Gastroesophageal sphincter (tissue), 4 donors: ENCODE data around the gene GRB7. TPM values are rescaled to one million over a fixed set of nuclear protein-coding genes. Genes with fewer than 3 reads are reported as not detected.
A peak's percentile ranks its signal among the peaks of the same experiment; 100 is the strongest.

Experiments
- ATAC-seq: fragments of 150-250 bp; one replicate; pipeline ENCODE4 v1.9.1; 2016; ENCODE audit warnings: mild to moderate bottlenecking, moderate library complexity
- H3K27ac ChIP-seq, 4 donors: fragments of 200-600 bp; sonication (generic) in 3 of 4; 1 replicate in 3 of 4; 2 replicates in 1 of 4; pipeline ENCODE4 v1.5.1; 2016 to 2019
- H3K27me3 ChIP-seq: fragments of 200-600 bp; sonication (generic); one replicate; pipeline ENCODE4 v1.5.1; 2019
- H3K36me3 ChIP-seq, 2 donors: fragments of 200-600 bp; sonication (generic); one replicate each; pipeline ENCODE4 v1.5.1; 2019; ENCODE audit warnings: control low read depth in 1 of 2
- H3K4me1 ChIP-seq, 3 donors: fragments of 200-600 bp; sonication (generic); 1 replicate in 2 of 3; 2 replicates in 1 of 3; pipeline ENCODE4 v1.5.1; 2016 to 2019; ENCODE audit warnings: control low read depth in 2 of 3
- H3K4me3 ChIP-seq, 2 donors: fragments of 200-600 bp; sonication (generic); one replicate each; pipeline ENCODE4 v1.5.1; 2019; ENCODE audit warnings: mild to moderate bottlenecking in 1 of 2, moderate library complexity in 1 of 2
- H3K9me3 ChIP-seq, 3 donors: fragments of 200-600 bp; sonication (generic); one replicate each; pipeline ENCODE4 v1.5.1; 2017 to 2019; ENCODE audit warnings: control low read depth in 2 of 3
- CTCF ChIP-seq, 4 experiments: fragments of 200-600 bp in 2 of 4; fragments of 450-650 bp in 2 of 4; sonication (generic) in 1 of 4; IDR thresholded peaks; one replicate each; pipeline ENCODE4 v1.5.1; 2017 to 2019; ENCODE audit warnings: antibody characterized with exemption in 4 of 4, mild to moderate bottlenecking in 2 of 4, moderate library complexity in 2 of 4
- EP300 ChIP-seq: sonication (generic); formaldehyde crosslinking; IDR thresholded peaks from one replicate; pipeline ENCODE4 v1.6.1; 2017; ENCODE audit warnings: antibody characterized with exemption, mild to moderate bottlenecking
- POLR2A ChIP-seq, 2 donors: fragments of 450-650 bp; IDR thresholded peaks; one replicate each; pipeline ENCODE4 v1.6.1; 2017; ENCODE audit warnings: antibody characterized with exemption in 2 of 2, mild to moderate bottlenecking in 2 of 2, moderate library complexity in 1 of 2
- POLR2AphosphoS5 ChIP-seq: sonication (generic); formaldehyde crosslinking; IDR thresholded peaks from one replicate; pipeline ENCODE4 v1.6.1; 2017; ENCODE audit warnings: antibody characterized with exemption
- WGBS, 2 donors: methylation state at CpG; one replicate each; pipeline ENCODE4 v1.1.5; 2018; ENCODE audit warnings: low coverage in 1 of 2; 5-methylcytosine and 5-hydroxymethylcytosine counted together
- total RNA-seq, 4 donors: library from RNA; depleted of rRNA; stranded (reverse); fragments of >200 nt; gene quantifications; one replicate each; pipeline ENCODE4 v1.1.0, GENCODE V29; 2016

The GRB7 gene
- total RNA-seq: 1 to 10 TPM in 1 of 4 donors, under 1 TPM in 1, not detected in 2; 0.85 to 5.8 TPM

DNA sequence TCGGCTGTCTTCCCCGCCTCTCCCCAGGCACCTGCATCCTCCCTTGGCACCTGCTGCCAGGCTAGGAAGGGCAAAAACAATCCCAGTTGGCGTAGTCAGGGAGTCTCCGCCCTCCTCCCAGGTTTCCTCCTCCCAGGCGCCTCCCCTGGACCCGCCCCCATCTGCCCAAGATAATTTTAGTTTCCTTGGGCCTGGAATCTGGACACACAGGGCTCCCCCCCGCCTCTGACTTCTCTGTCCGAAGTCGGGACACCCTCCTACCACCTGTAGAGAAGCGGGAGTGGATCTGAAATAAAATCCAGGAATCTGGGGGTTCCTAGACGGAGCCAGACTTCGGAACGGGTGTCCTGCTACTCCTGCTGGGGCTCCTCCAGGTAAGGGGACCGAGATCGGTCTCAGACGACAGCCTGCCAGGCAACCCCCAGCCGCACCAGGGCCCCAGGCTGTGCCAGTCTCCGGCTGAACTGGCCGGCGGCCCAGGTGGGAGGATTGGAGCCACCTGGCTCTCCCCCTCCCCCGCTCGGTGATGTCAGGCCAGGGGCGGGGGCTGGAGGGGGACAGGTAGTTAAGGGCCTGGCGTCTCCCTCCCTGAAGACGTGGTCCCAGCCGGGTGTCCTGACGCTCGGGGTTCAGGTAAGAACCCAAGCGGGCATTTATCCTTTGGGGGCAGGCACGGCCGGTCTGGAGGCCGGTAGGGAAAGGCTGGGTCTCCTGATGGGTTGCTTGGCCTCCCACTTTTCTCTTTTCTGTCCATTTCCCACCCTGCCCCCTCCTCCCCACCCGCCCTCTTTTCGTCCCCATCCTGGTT lies at the start of gene GRB7:
Gene GRB7, plus strand, starts transcription at position 179 of the 808 bp plus-strand sequence. CDS start 4,364 bp downstream, outside the sequence.
- no peak for TF ChIP-seq EP300
- no peak for TF ChIP-seq CTCF (IDR thresholded peaks at IDR 0.05)
- TF ChIP-seq POLR2AphosphoS5: no peak
- TF ChIP-seq POLR2A (IDR thresholded peaks at IDR 0.05): no peak
- H3K9me3 ChIP-seq: no peaks in the 10 kb centered on the region
- peaks cover 0 to 34% (median 23%) of the 10 kb centered on the region in 3 donors for H3K4me1 ChIP-seq
- no peak within 1 kb of the TSS for H3K27ac ChIP-seq
- H3K4me3 ChIP-seq: peak within 1 kb of the TSS in 1 of 2 donors; percentile 37
- 7% methylated on average over 3 of the region's 34 CpGs; no CpG with 5 or more reads in 1 of the 2 donors for WGBS, 2 donors
- ATAC-seq: no peak
- H3K36me3 ChIP-seq: no peaks in the 10 kb centered on the region
- peaks cover 76% of the 10 kb centered on the region for H3K27me3 ChIP-seq

- H3K36me3 ChIP-seq: peaks cover 0 to 24% of the 10 kb centered on the region in 2 donors
- no peak for TF ChIP-seq CTCF (IDR thresholded peaks at IDR 0.05)
- no peak for TF ChIP-seq EP300
- TF ChIP-seq POLR2AphosphoS5: no peak
- TF ChIP-seq POLR2A (IDR thresholded peaks at IDR 0.05): no peak
- H3K4me1 ChIP-seq: peaks cover 0 to 20% (median 8%) of the 10 kb centered on the region in 3 donors
- H3K27ac ChIP-seq: peak overlapping the region; percentile 55 to 93 (median 90)
- WGBS, 2 donors: 10 to 16% methylated on average over 6 of the region's 6 CpGs
- no peaks in the 10 kb centered on the region for H3K9me3 ChIP-seq
- H3K4me3 ChIP-seq: peak overlapping the region; percentile 69 to 76
- no peaks in the 10 kb centered on the region for H3K27me3 ChIP-seq
- no peak for ATAC-seq
These were observed 49.3 kb upstream of the GRB7 start for GRCh38 chr17:39688475-39688835.

DNA sequence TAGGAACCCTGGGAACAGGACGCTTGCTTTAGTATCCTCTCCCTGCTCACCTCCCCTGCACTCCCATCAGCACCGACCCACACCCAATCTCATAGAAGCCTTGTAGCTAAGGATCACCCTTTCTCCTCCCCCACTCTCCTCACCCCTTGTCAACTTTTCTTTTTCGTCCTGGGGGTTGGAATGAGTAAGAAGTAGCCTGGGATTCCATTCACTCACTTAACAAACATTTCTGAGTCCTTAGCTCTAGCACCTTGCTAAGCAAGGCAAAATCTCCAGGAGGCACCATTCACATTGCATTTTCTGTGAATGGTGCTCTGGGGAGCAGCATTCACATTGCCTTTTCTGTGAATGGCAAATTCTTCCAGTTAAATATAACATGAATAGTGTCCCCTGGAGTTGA lies 48.8 kb upstream of the GRB7 start:
- no peak for ATAC-seq
- 29 to 31% methylated on average over 3 of the region's 3 CpGs for WGBS, 2 donors
- no peak overlapping the region for H3K4me3 ChIP-seq

GRCh38 chr17:39694593-39694992 lies 43.1 kb upstream of the GRB7 start:
- Histone ChIP-seq H3K27ac (no peak overlapping the region), H3K9me3 (no peaks in the 10 kb centered on the region), H3K27me3 (no peaks in the 10 kb centered on the region), H3K4me1 (peaks cover 0 to 9% (median 0%) of the 10 kb centered on the region in 3 donors), H3K4me3 (no peak overlapping the region), H3K36me3 (peaks cover 0 to 7% of the 10 kb centered on the region in 2 donors)
- ATAC-seq: no peak
- TF ChIP-seq CTCF (IDR thresholded peaks at IDR 0.05) (no peak), EP300 (no peak), POLR2AphosphoS5 (no peak), POLR2A (IDR thresholded peaks at IDR 0.05) (no peak)
- 78 to 86% methylated on average over 4 to 5 of the region's 5 CpGs for WGBS, 2 donors

More for the DNA sequence above, 48.8 kb upstream of the GRB7 start:
- H3K4me1 ChIP-seq: peaks cover 0 to 20% (median 8%) of the 10 kb centered on the region in 3 donors
- H3K36me3 ChIP-seq: peaks cover 0 to 19% of the 10 kb centered on the region in 2 donors
- H3K9me3 ChIP-seq: no peaks in the 10 kb centered on the region
- H3K27me3 ChIP-seq: no peaks in the 10 kb centered on the region
- no peak overlapping the region for H3K27ac ChIP-seq
- TF ChIP-seq POLR2AphosphoS5: no peak

DNA sequence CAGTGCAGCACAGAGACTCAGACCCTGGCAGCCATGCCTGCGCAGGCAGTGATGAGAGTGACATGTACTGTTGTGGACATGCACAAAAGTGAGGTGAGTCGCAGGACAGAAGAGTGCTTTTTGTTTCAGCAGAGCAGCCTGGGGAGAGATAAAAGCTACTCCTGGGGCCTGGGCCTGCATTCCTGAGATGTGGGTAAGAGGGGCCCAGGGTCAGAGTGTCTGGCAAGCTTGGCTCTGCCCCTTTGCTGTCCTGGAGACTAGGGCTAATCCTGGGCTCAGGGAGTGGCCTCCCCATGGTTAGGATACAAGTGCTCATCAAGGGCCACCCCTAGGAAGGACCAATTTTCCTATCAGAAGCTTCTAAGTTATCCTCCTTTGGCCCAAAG lies 42.7 kb upstream of the GRB7 start:
- Histone ChIP-seq H3K4me1 (peaks cover 0 to 10% (median 0%) of the 10 kb centered on the region in 3 donors), H3K36me3 (peaks cover 0 to 7% of the 10 kb centered on the region in 2 donors), H3K27ac (no peak overlapping the region), H3K27me3 (peaks cover under 1% of the 10 kb centered on the region), H3K4me3 (no peak overlapping the region), H3K9me3 (no peaks in the 10 kb centered on the region)
- ATAC-seq: no peak
- 70 to 100% methylated on average over 1 to 2 of the region's 2 CpGs for WGBS, 2 donors
- TF ChIP-seq POLR2A (IDR thresholded peaks at IDR 0.05): no peak
- TF ChIP-seq EP300: no peak
- no peak for TF ChIP-seq POLR2AphosphoS5

GRCh38 chr17:39696731-39697130 lies 41.0 kb upstream of the GRB7 start:
- peaks cover 0 to 7% of the 10 kb centered on the region in 2 donors for H3K36me3 ChIP-seq
- peaks cover 4% of the 10 kb centered on the region for H3K27me3 ChIP-seq
- no peak for ATAC-seq
- H3K4me1 ChIP-seq: peaks cover 0 to 23% (median 9%) of the 10 kb centered on the region in 3 donors
- TF ChIP-seq CTCF (IDR thresholded peaks at IDR 0.05): no peak
- no peak for TF ChIP-seq EP300
- no peak for TF ChIP-seq POLR2A (IDR thresholded peaks at IDR 0.05)
- no peak for TF ChIP-seq POLR2AphosphoS5
- H3K27ac ChIP-seq: no peak overlapping the region
- WGBS, 2 donors: 83% methylated on average over 1 of the region's 6 CpGs; no CpG with 5 or more reads in 1 of the 2 donors
- no peaks in the 10 kb centered on the region for H3K9me3 ChIP-seq
- H3K4me3 ChIP-seq: no peak overlapping the region
